A673 (cell line): ENCODE measurements around the gene NXNL1. TPM values are rescaled to one million over a fixed set of nuclear protein-coding genes. Genes with fewer than 3 reads are reported as not detected.
"Not testable (repeated sequence)": the region's sequence is repeated elsewhere in the genome, so short reads cannot be mapped to it uniquely, and the experiment has no call there.

Experiments
- Bru-seq: library from RNA; stranded (reverse); fragments of 400-500 nt; gene quantifications from one replicate; lab custom pipeline; 2021; lab: Mats Ljungman, UMichigan
- BruChase-seq, 2 experiments: library from RNA; stranded (reverse); fragments of 400-500 nt; gene quantifications; one replicate each; lab custom pipeline; 2021; lab: Mats Ljungman, UMichigan
- BruUV-seq: library from RNA; stranded (reverse); fragments of 400-500 nt; replicated peaks from 2 replicates; lab custom pipeline; 2021; lab: Mats Ljungman, UMichigan
- CTCF ChIA-PET: fragments of 300-600 bp; sonication (Branson Sonifier 250); formaldehyde crosslinking; loops from one replicate; lab custom pipeline; 2022; ENCODE audit warnings: antibody characterized with exemption; lab: Charles Lee
- POLR2A ChIA-PET: fragments of 300-600 bp; sonication (Branson Sonifier 250); formaldehyde crosslinking; loops from one replicate; lab custom pipeline; 2022; ENCODE audit warnings: antibody characterized with exemption; ENCODE audit not compliant: low non-redundant PET; lab: Charles Lee
- DNase-seq: peaks from one replicate; pipeline ENCODE4 v3.0.0-alpha.2; 2015; ENCODE audit warnings: low spot score
- H3K27ac ChIP-seq: fragments of 200-600 bp; sonication (generic); 2 replicates; pipeline ENCODE4 v1.5.1; 2016; ENCODE audit warnings: mixed run types, low read depth, mild to moderate bottlenecking, mixed read lengths, antibody characterized with exemption, low read length; ENCODE audit not compliant: poor library complexity, severe bottlenecking
- H3K27me3 ChIP-seq: fragments of 200-600 bp; sonication (generic); replicated peaks from 2 replicates; pipeline ENCODE4 v1.6.1; 2017; ENCODE audit warnings: mixed run types, low read depth, mild to moderate bottlenecking, mixed read lengths, antibody characterized with exemption, low read length; ENCODE audit not compliant: insufficient read depth, poor library complexity
- H3K36me3 ChIP-seq: fragments of 200-600 bp; sonication (generic); 2 replicates; pipeline ENCODE4 v1.6.1; 2016; ENCODE audit warnings: mixed run types, mild to moderate bottlenecking, mixed read lengths, antibody characterized with exemption, low read length; ENCODE audit not compliant: insufficient read depth, poor library complexity, severe bottlenecking
- H3K4me1 ChIP-seq: fragments of 200-600 bp; sonication (generic); 2 replicates; pipeline ENCODE4 v1.6.1; 2017; ENCODE audit warnings: mixed run types, mild to moderate bottlenecking, mixed read lengths, antibody characterized with exemption, low read length; ENCODE audit not compliant: insufficient read depth, poor library complexity, severe bottlenecking
- H3K4me3 ChIP-seq: fragments of 200-600 bp; sonication (generic); 2 replicates; pipeline ENCODE4 v1.5.1; 2016; ENCODE audit warnings: low read depth, mixed run types, mild to moderate bottlenecking, mixed read lengths, low read length; ENCODE audit not compliant: poor library complexity, severe bottlenecking
- H3K9me3 ChIP-seq: fragments of 200-600 bp; sonication (generic); 2 replicates; pipeline ENCODE4 v1.6.1; 2016; ENCODE audit warnings: mixed run types, low read depth, mild to moderate bottlenecking, mixed read lengths, antibody characterized with exemption, low read length; ENCODE audit not compliant: poor library complexity, severe bottlenecking
- CTCF ChIP-seq: fragments of 300-800, 200-600 bp; sonication (generic); conservative IDR thresholded peaks from 2 replicates; pipeline ENCODE4 v1.5.1; 2017; ENCODE audit warnings: low read depth, mild to moderate bottlenecking, antibody characterized with exemption, low read length, moderate library complexity, mixed read lengths
- EZH2 ChIP-seq: fragments of 200-600 bp; sonication (generic); IDR thresholded peaks from 2 replicates; pipeline ENCODE4 v1.6.1; 2017; ENCODE audit warnings: borderline replicate concordance, low read depth, mild to moderate bottlenecking, mixed read lengths, antibody characterized with exemption, low read length; ENCODE audit not compliant: poor library complexity, severe bottlenecking
- intact Hi-C: fragments of 100-400 bp; cut with micrococcal nuclease; formaldehyde crosslinking; loops from one replicate; pipeline ENCODE4 v1.10.0; 2022; ENCODE audit not compliant: unreplicated experiment
- long read RNA-seq: library from polyadenylated mRNA; stranded (forward); transcript quantifications from one replicate; pipeline ENCODE4 v2.0.0, GENCODE V29; 2022
- total RNA-seq: library from RNA; stranded (reverse); gene quantifications from 2 replicates; pipeline ENCODE4 v1.2.3, GENCODE V29; 2021

NXNL1 gene
- total RNA-seq (not detected in 2 replicates), Bru-seq, nascent RNA (not detected), BruChase-seq, experiment 1, labeled RNA remaining after a 2-hour chase (not detected), BruChase-seq, experiment 2, labeled RNA remaining after a 6-hour chase (not detected)
- long read RNA-seq: 0 reads

DNA sequence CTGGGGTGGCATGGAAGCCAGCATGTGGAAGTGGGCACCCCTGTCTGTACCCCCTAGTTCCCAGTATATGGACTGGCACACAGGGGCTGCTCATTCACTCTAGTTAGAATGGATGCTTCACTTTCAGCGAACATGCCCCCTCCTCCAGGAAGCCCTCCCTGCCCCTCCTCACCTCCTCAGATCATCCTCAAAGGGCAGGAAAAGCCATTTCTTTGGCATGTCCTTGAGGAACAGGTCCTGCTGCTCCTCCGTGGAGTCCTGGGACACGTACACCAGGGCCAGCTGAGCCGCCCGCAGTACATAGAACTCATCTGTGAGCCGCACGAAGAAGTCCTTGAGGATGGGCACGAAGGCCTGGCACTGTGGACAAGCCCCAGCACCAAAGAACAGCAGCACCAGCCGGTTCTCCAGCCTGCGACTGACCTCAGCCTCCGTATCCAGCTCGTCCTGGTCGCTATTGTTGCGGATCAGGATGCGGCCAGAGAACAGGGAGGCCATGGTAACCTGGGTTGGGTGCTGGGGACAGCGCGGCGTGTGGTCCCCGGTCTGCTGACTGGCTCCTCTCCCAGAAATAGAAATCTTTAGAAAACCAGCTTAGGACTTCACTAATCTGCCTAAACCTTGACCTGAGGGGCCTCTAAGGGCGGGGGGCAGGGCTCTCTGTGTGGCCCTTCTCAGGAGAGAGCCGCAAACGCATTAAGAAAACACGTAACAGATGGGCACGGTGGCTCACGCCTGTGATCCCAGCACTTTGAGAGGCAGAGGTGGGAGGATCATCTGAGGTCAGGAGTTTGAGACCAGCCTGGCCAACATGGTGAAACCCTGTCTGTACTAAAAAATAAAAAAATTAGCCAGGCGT lies at the start of gene NXNL1:
NXNL1 (minus strand) TSS at position 555 of the 859 bp plus-strand sequence; CDS start at position 498, 57 bp downstream.
- H3K36me3 ChIP-seq: no peaks in the 10 kb centered on the region
- no peak within 1 kb of the TSS for H3K4me3 ChIP-seq
- H3K9me3 ChIP-seq: no peaks in the 10 kb centered on the region
- no peak for TF ChIP-seq EZH2
- no peak for TF ChIP-seq CTCF
- no peak within 1 kb of the TSS for H3K27ac ChIP-seq
- POLR2A ChIA-PET: no interaction called here
- peaks cover 15% of the 10 kb centered on the region for H3K27me3 ChIP-seq
- BruUV-seq: no TSS peak
- CTCF ChIA-PET: no interaction called here
- no peaks in the 10 kb centered on the region for H3K4me1 ChIP-seq
- intact Hi-C loops: no loop called here
- DNase-seq: no peak

DNA sequence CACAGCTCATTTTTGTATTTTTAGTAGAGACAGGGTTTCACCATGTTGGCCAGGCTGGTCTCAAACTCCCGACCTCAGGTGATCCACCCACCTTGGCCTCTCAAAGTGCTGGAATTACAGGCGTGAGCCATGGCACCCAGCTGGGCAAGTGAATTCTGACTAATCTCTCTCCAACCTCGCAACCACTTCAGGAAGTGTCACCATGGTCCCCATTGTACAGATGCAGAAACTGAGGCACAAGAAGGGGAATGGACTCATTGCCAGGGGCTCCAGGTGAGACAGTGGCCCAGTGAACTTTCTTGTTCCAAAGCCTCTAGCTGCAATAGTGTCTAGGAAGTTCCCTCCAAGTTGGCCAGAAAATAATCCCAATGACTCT lies 47.8 kb upstream of the NXNL1 start:
- intact Hi-C loops, H3K27me3 ChIP-seq, POLR2A ChIA-PET, CTCF ChIA-PET, H3K9me3 ChIP-seq, H3K36me3 ChIP-seq, BruUV-seq, DNase-seq, H3K4me3 ChIP-seq: not testable (repeated sequence)
- Histone ChIP-seq H3K27ac (peak overlapping the region; percentile 47), H3K4me1 (peaks cover 14% of the 10 kb centered on the region)

DNA sequence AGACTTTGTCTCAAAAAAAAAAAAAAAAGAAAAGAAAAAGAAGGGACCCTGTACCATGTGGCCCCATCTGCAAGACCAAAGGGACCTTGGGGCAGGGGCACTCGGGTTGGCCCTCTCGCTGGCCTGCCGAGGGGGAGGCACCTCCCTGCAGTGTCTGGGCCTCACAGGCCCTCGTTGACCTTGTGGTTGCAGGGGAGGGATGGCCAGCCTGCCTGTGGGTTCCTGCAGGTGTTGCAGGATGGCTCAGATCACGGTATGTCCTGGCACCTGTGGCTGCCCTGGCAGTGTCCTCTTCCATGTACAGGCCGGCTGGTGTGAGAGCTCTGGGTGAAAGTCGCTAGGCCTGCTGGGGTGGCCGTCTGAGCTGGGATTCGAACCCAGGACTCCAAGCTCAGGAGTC lies 46.0 kb upstream of the NXNL1 start:
- ChIA-PET CTCF (no interaction called here), POLR2A (no interaction called here)
- no peak overlapping the region for H3K27ac ChIP-seq
- H3K9me3 ChIP-seq: no peaks in the 10 kb centered on the region
- intact Hi-C loops: no loop called here
- no peak overlapping the region for H3K4me3 ChIP-seq
- no peak for DNase-seq
- H3K4me1 ChIP-seq: peaks cover 5% of the 10 kb centered on the region
- TF ChIP-seq EZH2 (no peak), CTCF (no peak)
- H3K27me3 ChIP-seq: no peaks in the 10 kb centered on the region
- H3K36me3 ChIP-seq: no peaks in the 10 kb centered on the region
- BruUV-seq: no TSS peak
